Kidney epithelial cell (primary cell): ENCODE data around the gene SLC25A21. TPM values are rescaled to one million over a fixed set of nuclear protein-coding genes. Genes with fewer than 3 reads are reported as not detected.

ENCODE experiments used
- DNase-seq: peaks from one replicate; pipeline ENCODE4 v3.0.0-alpha.2; 2010; ENCODE audit warnings: low read depth
- H3K27me3 ChIP-seq: 2 replicates; pipeline ENCODE4 v1.6.0; 2011; ENCODE audit warnings: low read length; ENCODE audit not compliant: control insufficient read depth, insufficient read depth
- H3K36me3 ChIP-seq: 2 replicates; pipeline ENCODE4 v1.5.1; 2011; ENCODE audit warnings: low read length; ENCODE audit not compliant: control insufficient read depth, insufficient read depth
- H3K4me3 ChIP-seq: 2 replicates; pipeline ENCODE4 v1.5.1; 2011; ENCODE audit warnings: low read depth, mild to moderate bottlenecking, control low read depth, low read length
- total RNA-seq: library from RNA; depleted of rRNA; stranded (reverse); fragments of >200 nt; gene quantifications from 2 replicates; pipeline ENCODE4 v1.2.3, GENCODE V29; 2015
- TF ChIP-seq, protein P1 (sequence below): IDR thresholded peaks from 2 replicates; pipeline ENCODE4 v1.5.1; 2011; ENCODE audit warnings: mild to moderate bottlenecking, moderate library complexity, low read length, control low read depth, inconsistent platforms; ENCODE audit not compliant: insufficient read depth, poor library complexity, severe bottlenecking

SLC25A21 gene
- total RNA-seq, 1 donor from 2014 or later, result 2.1 TPM

- DNase-seq, result no peak
- H3K4me3 ChIP-seq, result no peak overlapping the region
- TF ChIP-seq, protein P1, sequence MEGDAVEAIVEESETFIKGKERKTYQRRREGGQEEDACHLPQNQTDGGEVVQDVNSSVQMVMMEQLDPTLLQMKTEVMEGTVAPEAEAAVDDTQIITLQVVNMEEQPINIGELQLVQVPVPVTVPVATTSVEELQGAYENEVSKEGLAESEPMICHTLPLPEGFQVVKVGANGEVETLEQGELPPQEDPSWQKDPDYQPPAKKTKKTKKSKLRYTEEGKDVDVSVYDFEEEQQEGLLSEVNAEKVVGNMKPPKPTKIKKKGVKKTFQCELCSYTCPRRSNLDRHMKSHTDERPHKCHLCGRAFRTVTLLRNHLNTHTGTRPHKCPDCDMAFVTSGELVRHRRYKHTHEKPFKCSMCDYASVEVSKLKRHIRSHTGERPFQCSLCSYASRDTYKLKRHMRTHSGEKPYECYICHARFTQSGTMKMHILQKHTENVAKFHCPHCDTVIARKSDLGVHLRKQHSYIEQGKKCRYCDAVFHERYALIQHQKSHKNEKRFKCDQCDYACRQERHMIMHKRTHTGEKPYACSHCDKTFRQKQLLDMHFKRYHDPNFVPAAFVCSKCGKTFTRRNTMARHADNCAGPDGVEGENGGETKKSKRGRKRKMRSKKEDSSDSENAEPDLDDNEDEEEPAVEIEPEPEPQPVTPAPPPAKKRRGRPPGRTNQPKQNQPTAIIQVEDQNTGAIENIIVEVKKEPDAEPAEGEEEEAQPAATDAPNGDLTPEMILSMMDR, result no peak
- H3K36me3 ChIP-seq, result no peaks in the 10 kb centered on the region
- no peaks in the 10 kb centered on the region for H3K27me3 ChIP-seq
Observed at GRCh38 chr14:37057776-37058175, 114.6 kb downstream of the SLC25A21 start.

GRCh38 chr14:37056473-37056872 lies 115.9 kb downstream of the SLC25A21 start:
- Histone ChIP-seq H3K4me3 (no peak overlapping the region), H3K36me3 (no peaks in the 10 kb centered on the region), H3K27me3 (no peaks in the 10 kb centered on the region)
- no peak for DNase-seq
- TF ChIP-seq, protein P1, result no peak

DNA sequence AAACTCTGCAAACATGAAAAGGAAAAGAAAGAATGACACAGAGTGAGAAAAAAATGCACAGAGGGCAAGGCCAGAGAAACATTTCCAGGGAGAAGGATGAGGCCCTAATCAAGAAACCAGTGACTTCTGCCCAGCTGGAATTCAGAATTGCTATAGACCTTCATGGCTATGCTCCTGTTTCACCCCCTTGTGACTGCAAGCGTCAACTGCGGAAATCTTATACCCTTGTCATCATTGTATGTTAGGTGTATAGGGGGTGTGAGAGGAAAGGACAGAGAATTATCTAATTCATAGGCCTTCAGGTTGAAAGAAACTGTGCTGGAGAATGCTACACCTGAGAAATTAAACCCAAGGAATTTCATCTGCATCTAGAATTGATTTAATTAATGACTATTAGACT lies 117.5 kb downstream of the SLC25A21 start:
- DNase-seq, result no peak
- no peaks in the 10 kb centered on the region for H3K36me3 ChIP-seq
- TF ChIP-seq, protein P1, result no peak
- no peak overlapping the region for H3K4me3 ChIP-seq
- H3K27me3 ChIP-seq, result no peaks in the 10 kb centered on the region

DNA sequence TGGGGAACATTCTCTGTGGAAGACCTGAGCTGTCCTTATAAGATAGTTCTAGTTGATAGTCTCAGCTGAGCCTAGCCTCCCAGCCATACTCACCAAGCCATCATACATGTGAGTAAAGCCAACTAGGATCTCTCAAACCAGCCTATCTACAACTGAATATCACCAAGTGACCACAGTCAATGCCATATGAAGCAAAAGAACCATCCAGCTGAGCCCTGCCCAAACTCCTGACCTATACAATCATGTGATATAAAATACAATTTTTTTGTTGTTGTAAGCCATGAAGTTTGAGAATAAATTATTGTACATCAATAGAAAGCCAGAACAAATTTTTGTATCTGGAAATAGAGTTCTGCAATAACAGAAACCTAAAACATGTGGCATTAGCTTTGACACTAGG lies 118.3 kb downstream of the SLC25A21 start:
- no peak overlapping the region for H3K4me3 ChIP-seq
- TF ChIP-seq, protein P1, result no peak
- no peak for DNase-seq

DNA sequence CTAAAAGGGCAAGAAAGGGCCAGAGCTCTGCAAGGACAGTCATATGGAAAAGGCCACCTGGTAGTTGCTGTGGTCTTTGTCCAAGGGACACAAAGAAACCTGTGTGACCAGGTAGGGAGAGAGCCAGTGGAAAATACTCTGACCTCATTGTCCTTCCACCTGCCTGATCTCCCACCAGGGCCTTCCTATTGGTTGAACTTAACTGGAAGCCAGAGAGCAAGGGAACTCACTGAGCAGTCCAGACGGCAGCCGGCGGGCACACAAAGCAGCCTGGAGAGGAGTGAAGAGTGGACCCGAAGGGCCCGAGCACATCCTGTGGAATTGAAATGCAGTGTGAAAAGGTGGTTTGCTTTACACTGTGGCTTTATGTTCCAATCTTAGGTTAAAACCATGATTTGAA lies 120.7 kb downstream of the SLC25A21 start:
- no peak for DNase-seq
- H3K36me3 ChIP-seq, result no peaks in the 10 kb centered on the region
- TF ChIP-seq, protein P1, result no peak
- no peak overlapping the region for H3K4me3 ChIP-seq
- no peaks in the 10 kb centered on the region for H3K27me3 ChIP-seq

More for the DNA sequence above, 118.3 kb downstream of the SLC25A21 start:
- no peaks in the 10 kb centered on the region for H3K27me3 ChIP-seq
- no peaks in the 10 kb centered on the region for H3K36me3 ChIP-seq

DNA sequence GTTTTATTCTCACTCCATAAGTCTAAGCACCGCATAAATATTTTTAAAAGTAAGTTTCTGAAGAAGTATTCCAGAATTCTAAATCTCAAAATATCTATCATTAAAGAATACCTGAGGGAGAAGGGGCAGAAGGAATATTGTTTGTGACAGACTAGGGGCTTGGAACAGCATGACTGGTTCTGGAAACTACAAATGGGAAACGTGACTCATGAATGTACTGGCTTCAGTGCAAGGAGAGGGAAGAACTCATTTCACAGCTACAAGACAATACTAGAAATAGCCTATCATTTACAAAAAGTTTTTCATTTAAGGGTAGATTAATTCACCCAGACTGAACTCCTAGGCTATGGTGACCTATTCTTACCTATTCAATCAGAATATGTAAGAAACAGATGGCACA lies 121.3 kb downstream of the SLC25A21 start:
- H3K36me3 ChIP-seq, result no peaks in the 10 kb centered on the region
- H3K4me3 ChIP-seq, result no peak overlapping the region
- no peaks in the 10 kb centered on the region for H3K27me3 ChIP-seq
- DNase-seq, result no peak
- TF ChIP-seq, protein P1, result no peak
